ENCODE data around the gene LBP. TPM values are rescaled to one million over a fixed set of nuclear protein-coding genes. Genes with fewer than 3 reads are reported as not detected.

Gene LBP
- total RNA-seq, 1 donor from 2014 or later = not detected

DNA sequence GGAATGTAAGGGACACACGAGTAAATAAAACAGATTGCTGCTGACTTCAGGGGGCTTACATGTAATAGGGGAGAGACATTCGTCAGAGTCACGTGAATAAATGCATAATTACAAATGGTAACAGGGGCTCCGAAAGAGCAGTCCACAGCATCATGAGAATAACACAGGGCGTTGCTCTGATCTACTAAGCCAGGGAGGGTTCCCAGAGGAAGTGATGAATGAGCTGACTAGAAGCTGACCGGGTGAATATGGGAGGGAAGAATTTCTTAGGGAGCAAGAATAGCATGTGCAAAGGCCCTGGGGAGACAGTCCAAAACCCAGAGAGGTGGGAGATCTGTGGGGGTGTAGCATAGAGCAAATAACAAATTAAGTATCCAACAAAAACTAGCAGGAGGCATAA, 39.9 kb upstream of the LBP start:
- no peak for ATAC-seq (ENCODE audit: low read depth)
- no peak overlapping the region for H3K4me3 Mint-ChIP-seq
- peaks cover 3% of the 10 kb centered on the region for H3K4me1 Mint-ChIP-seq
- intact Hi-C loops (cut with micrococcal nuclease) = no loop called here
- H3K9me3 Mint-ChIP-seq = no peaks in the 10 kb centered on the region
- no peak for DNase-seq
- TF ChIP-seq, protein P1, sequence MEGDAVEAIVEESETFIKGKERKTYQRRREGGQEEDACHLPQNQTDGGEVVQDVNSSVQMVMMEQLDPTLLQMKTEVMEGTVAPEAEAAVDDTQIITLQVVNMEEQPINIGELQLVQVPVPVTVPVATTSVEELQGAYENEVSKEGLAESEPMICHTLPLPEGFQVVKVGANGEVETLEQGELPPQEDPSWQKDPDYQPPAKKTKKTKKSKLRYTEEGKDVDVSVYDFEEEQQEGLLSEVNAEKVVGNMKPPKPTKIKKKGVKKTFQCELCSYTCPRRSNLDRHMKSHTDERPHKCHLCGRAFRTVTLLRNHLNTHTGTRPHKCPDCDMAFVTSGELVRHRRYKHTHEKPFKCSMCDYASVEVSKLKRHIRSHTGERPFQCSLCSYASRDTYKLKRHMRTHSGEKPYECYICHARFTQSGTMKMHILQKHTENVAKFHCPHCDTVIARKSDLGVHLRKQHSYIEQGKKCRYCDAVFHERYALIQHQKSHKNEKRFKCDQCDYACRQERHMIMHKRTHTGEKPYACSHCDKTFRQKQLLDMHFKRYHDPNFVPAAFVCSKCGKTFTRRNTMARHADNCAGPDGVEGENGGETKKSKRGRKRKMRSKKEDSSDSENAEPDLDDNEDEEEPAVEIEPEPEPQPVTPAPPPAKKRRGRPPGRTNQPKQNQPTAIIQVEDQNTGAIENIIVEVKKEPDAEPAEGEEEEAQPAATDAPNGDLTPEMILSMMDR (IDR thresholded peaks at IDR 0.05) = no peak
- ChIA-PET CTCF (no interaction called here), POLR2A (no interaction called here)
- no peak overlapping the region for H3K27ac Mint-ChIP-seq
- peaks cover 54% of the 10 kb centered on the region for H3K27me3 Mint-ChIP-seq
- H3K36me3 Mint-ChIP-seq (ENCODE audit: low read depth) = no peaks in the 10 kb centered on the region

DNA sequence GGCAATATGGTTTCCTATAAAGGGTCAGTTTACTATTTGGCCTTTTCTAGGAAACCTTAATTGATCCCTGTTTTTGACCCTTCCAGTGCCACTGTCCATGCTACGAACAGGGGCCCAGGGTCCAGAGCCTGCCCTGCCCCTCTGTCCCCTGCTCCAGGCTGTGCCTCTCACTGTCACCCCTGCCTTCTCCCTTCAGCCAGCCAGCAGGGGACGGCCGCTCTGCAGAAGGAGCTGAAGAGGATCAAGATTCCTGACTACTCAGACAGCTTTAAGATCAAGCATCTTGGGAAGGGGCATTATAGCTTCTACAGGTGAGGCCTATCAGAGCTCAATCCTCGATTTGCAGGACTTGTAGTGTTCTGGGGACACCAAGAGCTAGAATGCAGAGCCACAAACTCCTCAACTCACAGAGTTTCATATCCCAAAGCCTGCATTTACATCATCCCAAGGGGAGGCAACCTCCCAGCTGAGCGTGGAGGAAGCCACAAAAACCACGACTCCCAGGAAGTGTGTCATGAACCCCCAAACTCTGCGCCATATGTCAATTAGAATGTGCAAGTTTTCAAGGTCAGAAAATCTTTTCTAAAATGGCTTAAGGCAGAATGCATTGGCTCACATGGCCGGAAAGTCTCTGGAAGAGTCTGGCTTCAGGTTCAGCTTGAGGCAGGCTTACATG, 38.8 kb upstream of the LBP start:
- H3K9me3 Mint-ChIP-seq = no peaks in the 10 kb centered on the region
- ATAC-seq (ENCODE audit: low read depth) (no peak), DNase-seq (no peak)
- peaks cover 50% of the 10 kb centered on the region for H3K27me3 Mint-ChIP-seq
- TF ChIP-seq, protein P1 (IDR thresholded peaks at IDR 0.05) = no peak
- ChIA-PET CTCF (no interaction called here), POLR2A (no interaction called here)
- intact Hi-C loops (cut with micrococcal nuclease) = no loop called here
- no peaks in the 10 kb centered on the region for H3K36me3 Mint-ChIP-seq (ENCODE audit: low read depth)
- H3K4me3 Mint-ChIP-seq = no peak overlapping the region
- no peak overlapping the region for H3K27ac Mint-ChIP-seq
- H3K4me1 Mint-ChIP-seq = peaks cover 3% of the 10 kb centered on the region

DNA sequence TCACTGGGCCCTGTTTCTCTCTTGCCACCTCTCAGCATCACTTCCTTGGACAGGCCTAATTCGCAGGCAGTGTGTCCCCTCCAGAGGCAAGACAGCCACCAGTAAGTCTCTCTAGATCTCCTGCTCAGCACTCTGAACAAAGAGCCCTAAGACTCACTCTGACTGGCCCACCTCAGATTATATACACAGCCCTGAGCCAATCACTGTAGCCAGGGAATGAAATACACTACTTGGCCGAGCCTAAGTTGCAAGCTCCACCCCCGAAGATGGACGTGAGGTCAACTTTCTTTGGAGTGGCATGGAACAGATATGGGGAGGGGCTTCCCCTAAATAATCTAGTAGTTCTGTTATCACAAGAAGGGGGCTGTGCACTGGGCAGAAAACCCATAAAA, 38.2 kb upstream of the LBP start:
- Mint-ChIP-seq H3K27me3 (peaks cover 48% of the 10 kb centered on the region), H3K4me1 (peaks cover 3% of the 10 kb centered on the region), H3K4me3 (no peak overlapping the region), H3K9me3 (no peaks in the 10 kb centered on the region), H3K27ac (no peak overlapping the region), H3K36me3 (ENCODE audit: low read depth) (no peaks in the 10 kb centered on the region)
- POLR2A ChIA-PET = no interaction called here
- intact Hi-C loops (cut with micrococcal nuclease) = no loop called here
- CTCF ChIA-PET = no interaction called here
- ATAC-seq (ENCODE audit: low read depth) (no peak), DNase-seq (no peak)
- TF ChIP-seq, protein P1 (IDR thresholded peaks at IDR 0.05) = no peak

DNA sequence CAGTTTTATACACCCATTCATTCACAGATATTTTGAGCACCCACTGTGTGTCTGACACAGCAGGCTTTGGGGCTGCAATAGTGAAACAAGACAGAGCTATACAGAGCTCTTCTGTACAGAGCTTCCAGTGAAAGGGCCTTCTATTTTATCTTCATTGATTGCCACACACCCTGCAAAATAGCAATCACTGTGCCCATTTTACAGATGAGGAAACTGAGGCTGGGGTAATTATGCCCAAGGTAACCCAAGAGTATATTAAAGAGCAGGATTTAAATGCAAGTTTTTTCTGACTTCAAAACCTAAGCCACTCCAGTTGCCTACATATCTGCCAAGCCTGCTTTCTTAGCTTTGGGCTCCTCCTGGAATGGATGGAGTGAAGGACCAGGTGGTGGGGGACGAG, 37.8 kb upstream of the LBP start:
- Mint-ChIP-seq H3K4me1 (peaks cover 3% of the 10 kb centered on the region), H3K27ac (no peak overlapping the region), H3K36me3 (ENCODE audit: low read depth) (no peaks in the 10 kb centered on the region), H3K27me3 (peaks cover 44% of the 10 kb centered on the region), H3K9me3 (no peaks in the 10 kb centered on the region), H3K4me3 (no peak overlapping the region)
- intact Hi-C loops (cut with micrococcal nuclease) = no loop called here
- TF ChIP-seq, protein P1 (IDR thresholded peaks at IDR 0.05) = no peak
- CTCF ChIA-PET = interaction anchor here (1.0 kb wide), 1 partner anchor 10 kb away, joined by 3 read pairs; no protein-coding TSS in a partner anchor
- POLR2A ChIA-PET = no interaction called here
- no peak for ATAC-seq (ENCODE audit: low read depth)
- no peak for DNase-seq

DNA sequence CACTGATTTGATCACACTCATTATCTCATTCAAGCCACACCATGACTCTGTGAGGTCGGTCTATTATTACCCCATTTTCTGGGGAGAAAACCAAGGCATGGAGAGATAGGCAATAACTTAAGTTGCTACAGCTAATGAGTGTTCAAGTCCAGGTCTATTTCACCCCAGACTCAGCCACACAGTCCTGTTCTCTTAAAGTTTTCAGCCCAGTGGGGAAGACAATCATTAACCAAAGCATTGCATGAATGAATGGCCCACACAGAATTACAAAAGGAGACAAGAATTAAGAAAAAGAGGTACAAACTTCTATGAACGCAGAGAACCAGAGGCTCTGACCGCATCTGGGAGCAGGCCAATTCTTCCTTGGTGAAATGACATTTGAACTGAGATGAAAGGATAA, 35.2 kb upstream of the LBP start:
- intact Hi-C loops (cut with micrococcal nuclease) = no loop called here
- ATAC-seq (ENCODE audit: low read depth) (no peak), DNase-seq (no peak)
- Mint-ChIP-seq H3K4me3 (no peak overlapping the region), H3K27me3 (peaks cover 25% of the 10 kb centered on the region), H3K4me1 (no peaks in the 10 kb centered on the region), H3K36me3 (ENCODE audit: low read depth) (no peaks in the 10 kb centered on the region), H3K27ac (no peak overlapping the region), H3K9me3 (no peaks in the 10 kb centered on the region)
- ChIA-PET CTCF (no interaction called here), POLR2A (no interaction called here)
- TF ChIP-seq, protein P1 (IDR thresholded peaks at IDR 0.05) = no peak

Data from activated B cell treated with CpG ODN at 0.5 μM for 24 hours (primary cell).